Activated T-helper 1 cell treated with Interleukin-2 at 50 U/mL for 16 hours (primary cell): ENCODE data around the gene GTF2IRD2.
"Not testable (repeated sequence)": the region's sequence is repeated elsewhere in the genome, so short reads cannot be mapped to it uniquely, and the experiment has no call there.

Source experiments
- DNase-seq: peaks from one replicate; pipeline ENCODE4 v3.0.0-alpha.2; 2020; ENCODE audit warnings: low read depth

The GTF2IRD2 gene

DNA sequence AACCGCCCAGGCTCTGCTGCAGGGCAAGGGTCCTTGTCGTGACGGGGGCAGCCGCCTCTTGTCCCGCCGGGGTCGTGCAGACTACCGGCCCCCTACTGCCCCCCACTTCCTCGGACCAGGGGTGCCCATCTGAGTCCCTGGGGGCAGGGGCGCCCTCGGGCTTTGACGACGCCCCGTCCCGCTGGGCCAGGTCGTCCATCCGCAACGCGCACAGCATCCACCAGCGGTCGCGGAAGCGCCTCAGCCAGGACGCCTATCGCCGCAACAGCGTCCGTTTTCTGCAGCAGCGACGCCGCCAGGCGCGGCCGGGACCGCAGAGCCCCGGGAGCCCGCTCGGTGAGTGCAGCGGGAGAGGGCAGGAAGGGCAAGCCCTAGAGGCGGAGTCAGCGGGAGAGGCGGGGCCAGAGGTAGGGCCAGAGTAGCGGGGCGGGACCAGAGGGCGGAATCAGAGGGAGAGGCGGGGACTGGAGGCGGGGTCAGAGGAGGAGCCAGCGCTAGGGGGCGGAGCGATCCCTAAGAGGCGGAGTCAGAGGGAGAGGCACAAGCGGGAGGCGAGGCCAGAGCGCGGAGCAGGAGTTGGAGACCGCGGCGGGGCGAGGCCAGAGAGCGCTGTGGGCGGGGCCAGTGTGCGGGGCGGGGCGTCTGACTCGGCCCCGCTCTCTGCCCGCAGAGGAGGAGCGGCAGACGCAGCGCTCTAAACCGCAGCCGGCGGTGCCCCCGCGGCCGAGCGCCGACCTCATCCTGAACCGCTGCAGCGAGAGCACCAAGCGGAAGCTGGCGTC lies 62.8 kb downstream of the GTF2IRD2 start:
- DNase-seq, result peak; percentile 92

DNA sequence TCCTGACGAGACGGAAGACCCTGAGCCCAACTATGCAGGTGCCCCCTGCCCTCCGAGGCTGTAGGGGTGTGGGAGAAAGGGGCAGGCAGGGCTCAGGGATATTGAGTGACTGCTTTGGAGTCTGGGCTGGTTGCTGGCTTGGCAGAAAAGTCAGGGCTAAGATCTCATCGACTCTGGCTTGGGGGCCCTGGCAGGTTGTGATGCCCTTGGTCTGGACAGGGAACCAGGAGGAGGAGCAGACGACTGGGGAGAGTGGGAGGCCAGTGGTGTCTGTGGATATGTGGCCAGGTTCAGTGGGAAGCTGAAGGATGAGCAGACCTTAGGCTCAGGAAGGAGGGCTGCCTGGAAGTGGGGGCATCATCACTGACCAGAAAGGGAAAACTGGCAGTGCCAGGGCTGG lies 67.8 kb downstream of the GTF2IRD2 start:
- not testable (repeated sequence) for DNase-seq

DNA sequence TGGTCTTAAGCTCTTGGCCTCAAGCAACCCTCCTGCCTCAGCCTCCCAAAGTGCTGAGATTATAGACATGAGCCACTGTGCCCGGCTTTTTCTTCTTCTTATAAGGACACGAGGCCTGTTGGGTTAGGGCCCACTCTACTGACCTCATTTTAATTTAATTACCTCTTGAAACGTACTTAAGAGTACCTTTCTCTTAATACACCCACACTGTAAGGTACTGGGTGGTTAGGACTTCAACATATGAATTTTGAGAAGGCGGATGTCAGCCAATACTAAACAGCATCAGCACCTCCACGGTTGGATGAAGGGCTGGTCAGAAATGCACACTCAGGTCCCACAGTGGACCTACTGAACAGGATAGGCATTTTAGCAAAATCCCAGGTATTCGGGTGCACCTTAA lies 69.7 kb downstream of the GTF2IRD2 start:
- DNase-seq, result not testable (repeated sequence)

DNA sequence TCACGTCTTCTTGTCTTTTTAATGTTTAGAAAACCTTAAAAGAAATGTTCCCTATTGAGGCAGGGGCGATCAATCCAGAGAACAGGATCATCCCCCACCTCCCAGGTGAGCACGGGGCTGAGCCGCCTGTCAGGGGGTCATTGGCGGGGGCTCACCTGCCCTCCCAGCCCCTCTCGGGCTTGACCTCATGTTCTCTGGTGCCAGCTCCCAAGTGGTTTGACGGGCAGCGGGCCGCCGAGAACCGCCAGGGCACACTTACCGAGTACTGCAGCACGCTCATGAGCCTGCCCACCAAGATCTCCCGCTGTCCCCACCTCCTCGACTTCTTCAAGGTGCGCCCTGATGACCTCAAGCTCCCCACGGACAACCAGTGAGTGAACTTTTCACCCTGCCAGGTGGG lies 72.4 kb downstream of the GTF2IRD2 start:
- DNase-seq, result not testable (repeated sequence)

DNA sequence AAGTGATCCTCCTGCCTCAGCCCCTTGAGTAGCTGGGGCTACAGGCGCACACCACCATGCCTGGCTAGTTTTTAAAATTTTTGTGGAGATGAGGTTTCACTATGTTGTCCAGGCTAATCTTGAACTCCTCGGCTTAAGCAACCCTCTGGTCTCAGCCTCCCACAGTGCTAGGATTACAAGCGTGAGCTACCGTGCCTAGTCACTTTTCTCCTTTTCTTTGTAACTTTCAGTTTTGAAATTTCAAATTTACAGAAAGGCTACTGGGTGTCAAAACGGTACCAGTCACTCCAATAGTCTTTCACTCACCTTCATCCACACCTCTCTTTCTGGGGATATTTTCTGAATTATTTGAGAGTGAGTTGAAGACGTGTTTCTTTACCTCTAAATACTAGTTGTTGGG lies 76.3 kb downstream of the GTF2IRD2 start:
- DNase-seq, result not testable (repeated sequence)

DNA sequence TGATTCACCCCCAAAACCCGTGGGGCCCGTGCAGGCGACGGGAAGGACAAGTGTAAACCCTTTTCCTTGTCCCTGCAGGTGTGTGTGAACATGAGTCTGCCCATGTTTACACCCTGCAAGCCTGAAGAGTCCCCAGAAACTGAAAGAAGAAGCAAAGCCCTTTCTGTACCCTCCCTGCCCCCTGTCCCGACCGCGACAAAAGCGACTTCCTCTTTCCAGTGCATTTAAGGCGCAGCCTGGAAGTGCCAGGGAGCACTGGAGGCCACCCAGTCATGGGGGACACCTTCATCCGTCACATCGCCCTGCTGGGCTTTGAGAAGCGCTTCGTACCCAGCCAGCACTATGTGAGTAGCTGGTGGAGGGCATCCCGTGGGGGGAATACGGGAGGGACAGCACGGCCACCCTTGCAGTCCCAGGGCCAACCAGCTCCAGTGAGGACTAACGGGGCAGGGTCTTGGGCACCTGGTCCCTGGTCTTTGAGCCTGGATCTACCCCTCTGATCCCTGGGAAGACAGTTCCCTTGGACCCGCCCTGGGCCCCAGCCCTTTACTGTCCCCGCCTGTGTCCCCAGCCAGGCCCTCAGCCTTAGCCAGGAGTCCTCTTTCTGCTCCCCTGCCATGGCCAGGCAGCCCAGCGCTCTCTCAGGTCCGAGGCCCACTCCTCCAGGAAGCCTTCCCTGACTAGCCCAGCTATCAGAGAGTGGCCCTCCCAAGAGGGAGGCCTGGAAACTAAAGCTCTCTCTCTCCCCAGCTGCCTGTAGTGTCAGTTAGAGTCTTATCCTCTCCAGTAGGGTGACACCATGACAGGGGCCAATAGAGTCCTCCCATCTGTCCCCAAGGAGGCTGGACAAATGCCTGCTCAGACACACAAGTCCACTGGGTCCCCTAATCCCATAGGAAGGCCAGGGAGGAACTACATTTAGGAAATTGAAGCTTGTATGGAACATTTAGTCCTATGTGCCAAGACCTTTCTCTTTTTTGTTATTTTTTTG lies 77.3 kb downstream of the GTF2IRD2 start, which contains the start of gene NCF1:
TSS of gene NCF1 (plus strand) at position 252 of the 991 bp plus-strand sequence. CDS start at position 273, 21 bp downstream.
- not testable (repeated sequence) for DNase-seq

DNA sequence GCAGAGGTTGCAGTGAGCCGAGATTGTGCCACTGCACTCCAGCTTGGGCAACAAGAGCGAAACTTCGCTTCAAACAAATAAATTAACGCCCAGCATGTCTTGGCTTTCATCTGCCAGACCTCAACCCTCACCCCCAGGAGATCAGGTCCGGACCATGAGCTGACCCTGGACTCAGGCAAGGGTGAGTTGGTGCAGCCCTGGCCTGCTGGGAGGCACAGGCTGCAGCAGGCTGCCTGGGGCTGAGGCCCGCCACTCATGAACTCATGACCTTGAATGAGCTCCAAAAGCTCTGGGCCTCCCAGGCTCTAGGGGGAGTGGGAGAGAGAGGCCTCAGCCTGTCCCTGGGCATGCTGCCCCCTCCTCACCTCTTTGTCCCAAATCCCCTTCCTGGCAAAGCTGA lies 79.3 kb downstream of the GTF2IRD2 start:
- DNase-seq, result not testable (repeated sequence)

DNA sequence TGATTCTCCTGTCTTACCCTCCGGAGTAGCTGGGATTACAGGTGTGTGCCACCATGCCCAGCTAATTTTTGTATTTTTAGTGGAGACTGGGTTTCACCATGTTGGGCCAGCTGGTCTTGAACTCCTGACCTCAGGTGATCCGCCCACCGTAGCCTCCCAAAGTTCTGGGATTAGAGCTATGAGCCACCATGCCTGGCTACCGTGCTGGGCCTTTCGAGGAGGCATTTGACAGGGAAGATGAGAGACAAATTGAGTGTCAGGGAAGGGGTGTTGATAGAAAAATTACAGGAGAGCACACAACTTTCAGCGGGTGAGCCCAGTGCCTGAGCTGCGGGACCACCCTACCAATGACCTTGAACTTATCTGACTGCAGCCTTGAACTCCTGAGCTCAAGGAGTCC lies 81.3 kb downstream of the GTF2IRD2 start:
- not testable (repeated sequence) for DNase-seq

DNA sequence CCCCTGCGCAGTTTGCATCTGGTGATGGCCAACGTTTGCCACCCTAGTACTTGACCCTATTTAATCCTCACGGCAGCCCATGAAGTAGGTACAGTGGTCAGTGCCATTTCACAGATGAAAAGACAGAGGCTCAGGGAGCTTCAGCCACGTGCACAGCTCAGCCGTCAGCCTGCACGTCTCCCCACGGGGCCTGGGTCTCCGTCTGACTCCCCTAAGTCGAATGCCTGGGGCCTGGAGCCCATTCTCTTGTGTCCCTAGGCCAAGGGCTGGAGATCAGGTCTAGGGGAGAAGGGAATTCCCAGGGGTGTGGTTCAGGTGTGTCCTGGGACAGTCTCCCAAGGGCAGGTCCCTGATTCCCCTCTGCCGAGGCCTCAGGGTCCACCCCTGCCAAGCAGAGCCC lies 84.4 kb downstream of the GTF2IRD2 start:
- not testable (repeated sequence) for DNase-seq

DNA sequence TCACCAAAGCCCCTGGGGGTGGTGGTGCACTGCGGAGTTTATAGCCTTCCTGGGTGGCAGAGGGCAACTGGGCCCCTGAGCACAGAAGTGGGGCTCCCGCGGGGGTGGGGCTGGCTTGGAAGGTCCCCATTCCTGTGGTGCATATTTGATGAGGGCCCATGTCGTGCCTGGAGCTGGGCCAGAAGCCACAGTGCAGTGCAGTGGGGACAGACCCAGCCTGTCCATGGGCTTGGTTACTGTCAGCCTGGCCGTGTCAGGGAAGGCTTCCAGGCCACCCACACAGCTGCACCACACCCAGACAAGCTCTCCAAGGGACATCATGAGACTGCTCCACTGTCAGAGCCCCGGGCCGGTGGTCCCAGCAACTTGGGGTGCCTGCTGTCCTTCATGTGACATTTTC lies 84.9 kb downstream of the GTF2IRD2 start:
- not testable (repeated sequence) for DNase-seq

DNA sequence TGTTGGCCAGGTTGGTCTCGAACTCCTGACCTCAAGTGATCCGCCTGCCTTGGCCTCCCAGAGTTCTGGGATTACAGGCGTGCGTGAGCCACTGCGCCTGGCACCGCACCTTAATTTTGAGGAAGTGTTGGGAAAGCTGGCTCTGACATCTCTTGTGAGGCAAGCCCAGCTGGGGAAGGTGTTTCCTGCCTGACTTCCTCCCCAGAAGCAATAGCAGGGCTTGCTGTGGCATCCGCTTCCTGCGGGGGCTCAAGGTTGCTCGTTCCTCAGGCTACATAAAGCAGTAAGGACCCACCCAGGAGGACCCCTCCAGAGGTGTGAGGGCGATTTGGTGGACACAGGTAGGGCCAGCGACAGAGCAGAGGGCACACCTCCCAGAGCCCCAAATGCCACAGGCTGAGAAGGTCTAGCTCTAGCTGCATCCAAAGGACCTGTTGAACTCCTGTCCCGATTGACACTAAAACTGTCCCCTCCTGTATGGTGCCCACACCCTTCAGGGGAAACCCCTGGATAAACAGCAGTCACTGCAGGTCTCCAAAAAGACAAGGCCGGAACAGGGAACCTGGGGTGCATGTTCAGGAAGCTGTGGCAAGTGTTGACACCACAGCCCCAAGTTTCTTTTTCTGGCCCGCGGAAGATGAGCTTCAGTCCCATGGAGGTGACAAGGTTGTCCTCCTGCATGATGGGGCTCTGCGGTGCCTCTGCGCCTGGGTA lies 86.0 kb downstream of the GTF2IRD2 start:
- DNase-seq, result not testable (repeated sequence)

DNA sequence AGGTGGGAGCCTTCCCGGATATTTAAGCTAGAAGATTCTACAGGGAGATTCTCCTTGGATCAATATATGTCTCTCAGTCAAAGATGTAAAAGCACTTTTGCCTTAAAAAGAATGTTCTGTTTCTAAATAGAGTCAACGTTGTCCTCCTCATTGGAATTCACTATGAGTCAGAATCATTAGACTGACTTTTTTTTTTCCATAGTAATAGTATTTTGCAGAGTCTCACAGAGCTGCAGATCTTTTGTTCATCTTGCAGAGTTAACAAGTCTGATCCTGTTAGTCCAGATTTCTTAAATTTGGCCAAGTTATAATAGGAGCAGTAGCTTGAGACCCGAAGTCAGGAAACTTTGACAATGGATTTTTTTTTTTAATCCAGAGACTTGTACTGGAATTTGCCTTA lies 92.4 kb downstream of the GTF2IRD2 start:
- not testable (repeated sequence) for DNase-seq

DNA sequence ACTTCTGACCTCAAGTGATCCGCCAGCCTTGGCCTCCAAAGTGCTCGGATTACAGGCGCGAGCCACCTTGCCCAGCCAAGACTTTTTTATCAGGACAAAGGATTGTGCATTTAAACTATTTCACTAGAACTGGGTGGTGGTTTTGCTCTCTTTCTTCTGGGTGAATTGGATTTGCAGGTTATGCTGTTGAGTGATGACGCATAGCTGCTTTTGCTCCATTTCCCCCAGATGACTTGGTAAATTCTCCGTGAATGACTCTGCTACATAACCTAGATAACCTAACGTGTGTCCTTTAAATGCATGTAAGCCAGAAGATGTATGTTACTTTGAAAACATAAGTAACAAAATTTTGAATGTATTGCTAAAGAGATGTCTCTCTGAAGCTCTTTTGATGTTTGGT lies 93.1 kb downstream of the GTF2IRD2 start:
- DNase-seq, result not testable (repeated sequence)

DNA sequence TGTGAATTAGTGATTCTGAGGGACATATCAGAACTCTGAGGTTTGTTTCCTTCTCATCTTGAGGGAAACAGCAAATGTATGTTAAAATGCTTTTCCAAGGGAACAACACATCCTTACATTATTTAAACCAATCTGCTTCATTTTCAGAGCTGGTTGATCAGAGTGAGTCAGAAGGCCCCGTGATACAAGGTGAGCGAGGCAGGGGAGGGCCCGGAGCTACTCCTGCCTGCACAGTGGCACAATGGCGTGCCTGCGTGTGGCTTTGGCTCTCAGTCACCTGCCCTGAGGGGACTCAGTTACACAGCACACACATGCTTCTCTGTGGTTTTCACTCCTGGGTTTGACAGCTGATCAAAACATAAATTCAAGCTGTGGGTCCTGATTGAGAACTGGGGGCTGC lies 94.7 kb downstream of the GTF2IRD2 start:
- DNase-seq, result not testable (repeated sequence)

DNA sequence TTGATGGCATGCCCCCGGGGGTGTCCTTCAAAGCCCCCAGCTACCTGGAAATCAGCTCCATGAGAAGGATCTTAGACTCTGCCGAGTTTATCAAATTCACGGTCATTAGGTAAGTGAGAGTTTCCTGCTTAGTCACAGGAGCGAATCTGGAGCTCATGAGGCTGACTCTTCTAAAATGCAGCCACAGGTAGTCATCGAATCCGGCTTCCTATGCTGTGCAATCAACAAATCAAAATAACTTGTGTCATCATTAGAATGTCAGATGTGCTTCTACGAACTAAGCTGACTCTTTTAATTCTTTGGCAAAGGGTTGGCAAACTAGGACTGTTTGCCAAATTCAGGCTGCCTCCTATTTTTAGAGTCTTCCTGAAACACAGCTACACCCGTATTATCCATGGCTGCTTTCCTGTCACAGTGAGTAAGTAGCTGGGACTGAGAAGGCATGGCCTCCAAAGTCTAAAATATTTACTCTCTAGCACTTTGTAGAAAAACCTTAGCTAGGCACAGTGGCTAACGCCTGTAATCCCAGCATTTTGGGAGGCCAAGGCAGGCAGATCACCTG lies 97.4 kb downstream of the GTF2IRD2 start:
- not testable (repeated sequence) for DNase-seq
